Activated CD8-positive, alpha-beta T cell treated with anti-CD3 and anti-CD28 coated beads, Interleukin-2, amount 10 ng/mL, durations not matched to agents 7 days and 5 days (primary cell): ENCODE results near the gene TMEFF1. TPM values are rescaled to one million over a fixed set of nuclear protein-coding genes. Genes with fewer than 3 reads are reported as not detected.
"Not testable (repeated sequence)": the region's sequence is repeated elsewhere in the genome, so short reads cannot be mapped to it uniquely, and the experiment has no call there.

Source experiments
- ATAC-seq: fragments of 150-1000 bp; cut with Tn5 transposase; one replicate; pipeline ENCODE4 v1.10.0; 2021; ENCODE audit warnings: moderate library complexity
- CTCF ChIA-PET: fragments of 350-600 bp; sonication (Branson Sonifier 250); formaldehyde crosslinking; loops from one replicate; lab custom pipeline; 2021; ENCODE audit warnings: antibody characterized with exemption; lab: Charles Lee
- POLR2A ChIA-PET: fragments of 350-600 bp; sonication (Branson Sonifier 250); formaldehyde crosslinking; loops from one replicate; lab custom pipeline; 2021; ENCODE audit warnings: antibody characterized with exemption; lab: Charles Lee
- DNase-seq: peaks from one replicate; pipeline ENCODE4 v3.0.0-alpha.2; 2020
- H3K27ac Mint-ChIP-seq: one replicate; pipeline ENCODE4 v1.8.0; 2021; ENCODE audit warnings: mild to moderate bottlenecking, mixed read lengths
- H3K27me3 Mint-ChIP-seq: one replicate; pipeline ENCODE4 v1.8.0; 2021; ENCODE audit warnings: low read depth, mixed read lengths
- H3K36me3 Mint-ChIP-seq: one replicate; pipeline ENCODE4 v1.8.0; 2021; ENCODE audit warnings: low read depth, mixed read lengths
- H3K4me1 Mint-ChIP-seq: one replicate; pipeline ENCODE4 v1.8.0; 2021; ENCODE audit warnings: low read depth, mixed read lengths
- H3K4me3 Mint-ChIP-seq: one replicate; pipeline ENCODE4 v1.8.0; 2021; ENCODE audit warnings: mild to moderate bottlenecking, mixed read lengths
- H3K9me3 Mint-ChIP-seq: one replicate; pipeline ENCODE4 v1.8.0; 2022; ENCODE audit warnings: mixed read lengths; ENCODE audit not compliant: insufficient read depth
- total RNA-seq, 2 experiments: library from RNA; stranded (reverse); gene quantifications; one replicate each; pipeline ENCODE4 v1.2.3, GENCODE V29; 2021

The TMEFF1 gene
- total RNA-seq, 2 experiments from 2014 or later: not detected

GRCh38 chr9:100499866-100500265 is 26.9 kb downstream of the TMEFF1 start:
- H3K4me3 Mint-ChIP-seq: no peak overlapping the region

GRCh38 chr9:100505564-100506159 is 32.7 kb downstream of the TMEFF1 start:
- no peaks in the 10 kb centered on the region for H3K36me3 Mint-ChIP-seq
- no peak overlapping the region for H3K27ac Mint-ChIP-seq
- ChIA-PET CTCF (interaction anchor here (0.6 to 0.8 kb wide), 10 partner anchors 9 to 486 kb away, joined by 3 to 5 read pairs (median 3); no protein-coding TSS in a partner anchor), POLR2A (no interaction called here)
- no peak overlapping the region for H3K4me3 Mint-ChIP-seq
- H3K27me3 Mint-ChIP-seq: no peaks in the 10 kb centered on the region
- H3K4me1 Mint-ChIP-seq: no peaks in the 10 kb centered on the region
- DNase-seq: peak; percentile 71
- H3K9me3 Mint-ChIP-seq: no peaks in the 10 kb centered on the region
- ATAC-seq: no peak

More at GRCh38 chr9:100499866-100500265, 26.9 kb downstream of the TMEFF1 start:
- H3K36me3 Mint-ChIP-seq: no peaks in the 10 kb centered on the region
- DNase-seq: no peak
- no peaks in the 10 kb centered on the region for H3K4me1 Mint-ChIP-seq
- no peaks in the 10 kb centered on the region for H3K9me3 Mint-ChIP-seq
- no peak for ATAC-seq
- H3K27ac Mint-ChIP-seq: no peak overlapping the region
- POLR2A ChIA-PET: interaction anchor here (0.6 kb wide), 1 partner anchor 19 kb away, joined by 3 read pairs; no protein-coding TSS in a partner anchor
- CTCF ChIA-PET: no interaction called here
- H3K27me3 Mint-ChIP-seq: no peaks in the 10 kb centered on the region

GRCh38 chr9:100507350-100507749 is 34.4 kb downstream of the TMEFF1 start:
- CTCF ChIA-PET: interaction anchor here (0.7 kb wide), 1 partner anchor 29 kb away, joined by 3 read pairs; no protein-coding TSS in a partner anchor
- H3K4me3 Mint-ChIP-seq, H3K27ac Mint-ChIP-seq, H3K36me3 Mint-ChIP-seq, DNase-seq, H3K27me3 Mint-ChIP-seq, POLR2A ChIA-PET, H3K4me1 Mint-ChIP-seq, H3K9me3 Mint-ChIP-seq, ATAC-seq: not testable (repeated sequence)

GRCh38 chr9:100511205-100511604 is 38.3 kb downstream of the TMEFF1 start:
- Mint-ChIP-seq H3K27me3 (peaks cover 2% of the 10 kb centered on the region), H3K4me3 (no peak overlapping the region), H3K36me3 (no peaks in the 10 kb centered on the region), H3K4me1 (no peaks in the 10 kb centered on the region), H3K27ac (no peak overlapping the region), H3K9me3 (no peaks in the 10 kb centered on the region)
- ATAC-seq (no peak), DNase-seq (no peak)
- ChIA-PET POLR2A (no interaction called here), CTCF (interaction anchor here (0.7 kb wide), 1 partner anchor 73 kb away, joined by 3 read pairs; no protein-coding TSS in a partner anchor)

- H3K36me3 Mint-ChIP-seq: no peaks in the 10 kb centered on the region
- no peak overlapping the region for H3K4me3 Mint-ChIP-seq
- DNase-seq: no peak
- peaks cover 2% of the 10 kb centered on the region for H3K27me3 Mint-ChIP-seq
- H3K4me1 Mint-ChIP-seq: peaks cover 1% of the 10 kb centered on the region
- ChIA-PET CTCF (interaction anchor here (1.0 kb wide), 1 partner anchor 12 kb away, joined by 3 read pairs; no protein-coding TSS in a partner anchor), POLR2A (no interaction called here)
- no peak overlapping the region for H3K27ac Mint-ChIP-seq
- no peaks in the 10 kb centered on the region for H3K9me3 Mint-ChIP-seq
- no peak for ATAC-seq
Measured at GRCh38 chr9:100515578-100516494, 42.9 kb downstream of the TMEFF1 start.

- no peak overlapping the region for H3K4me3 Mint-ChIP-seq
- ChIA-PET POLR2A (no interaction called here), CTCF (no interaction called here)
Measured at GRCh38 chr9:100521282-100521681, 48.3 kb downstream of the TMEFF1 start.

GRCh38 chr9:100525563-100525962 is 52.6 kb downstream of the TMEFF1 start:
- DNase-seq (no peak), ATAC-seq (no peak)
- ChIA-PET POLR2A (no interaction called here), CTCF (interaction anchor here (1.1 kb wide), 1 partner anchor 20 kb away, joined by 3 read pairs; no protein-coding TSS in a partner anchor)
- Mint-ChIP-seq H3K27ac (no peak overlapping the region), H3K4me1 (peaks cover 12% of the 10 kb centered on the region), H3K9me3 (peaks cover 7% of the 10 kb centered on the region), H3K36me3 (no peaks in the 10 kb centered on the region), H3K4me3 (no peak overlapping the region), H3K27me3 (no peaks in the 10 kb centered on the region)

More at GRCh38 chr9:100521282-100521681, 48.3 kb downstream of the TMEFF1 start:
- DNase-seq (no peak), ATAC-seq (peak; percentile 27)
- peaks cover 12% of the 10 kb centered on the region for H3K4me1 Mint-ChIP-seq
- H3K27me3 Mint-ChIP-seq: no peaks in the 10 kb centered on the region
- no peak overlapping the region for H3K27ac Mint-ChIP-seq
- H3K36me3 Mint-ChIP-seq: no peaks in the 10 kb centered on the region
- H3K9me3 Mint-ChIP-seq: peaks cover 3% of the 10 kb centered on the region

- H3K9me3 Mint-ChIP-seq, H3K36me3 Mint-ChIP-seq, ATAC-seq, DNase-seq, H3K4me1 Mint-ChIP-seq, CTCF ChIA-PET, H3K27me3 Mint-ChIP-seq, H3K27ac Mint-ChIP-seq, H3K4me3 Mint-ChIP-seq, POLR2A ChIA-PET: not testable (repeated sequence)
Measured at GRCh38 chr9:100527180-100527794, 54.3 kb downstream of the TMEFF1 start.

- Mint-ChIP-seq H3K27me3 (no peaks in the 10 kb centered on the region), H3K36me3 (no peaks in the 10 kb centered on the region), H3K9me3 (no peaks in the 10 kb centered on the region), H3K4me3 (no peak overlapping the region), H3K27ac (no peak overlapping the region), H3K4me1 (no peaks in the 10 kb centered on the region)
- no peak for ATAC-seq
- ChIA-PET POLR2A (no interaction called here), CTCF (no interaction called here)
- DNase-seq: no peak
Measured at GRCh38 chr9:100534401-100534800, 61.5 kb downstream of the TMEFF1 start.

GRCh38 chr9:100540327-100540726 is 67.4 kb downstream of the TMEFF1 start:
- ChIA-PET CTCF (no interaction called here), POLR2A (no interaction called here)
- H3K4me3 Mint-ChIP-seq: no peak overlapping the region
- H3K4me1 Mint-ChIP-seq: no peaks in the 10 kb centered on the region
- DNase-seq: no peak
- no peak overlapping the region for H3K27ac Mint-ChIP-seq
- no peaks in the 10 kb centered on the region for H3K27me3 Mint-ChIP-seq
- H3K36me3 Mint-ChIP-seq: no peaks in the 10 kb centered on the region
- no peak for ATAC-seq
- H3K9me3 Mint-ChIP-seq: no peaks in the 10 kb centered on the region

- ATAC-seq: no peak
- CTCF ChIA-PET: interaction anchor here (1.3 kb wide), 1 partner anchor 10 kb away, joined by 3 read pairs; no protein-coding TSS in a partner anchor
Measured at GRCh38 chr9:100549048-100549447, 76.1 kb downstream of the TMEFF1 start.

More at GRCh38 chr9:100549048-100549447, 76.1 kb downstream of the TMEFF1 start:
- DNase-seq: no peak
- no peaks in the 10 kb centered on the region for H3K36me3 Mint-ChIP-seq
- H3K4me1 Mint-ChIP-seq: no peaks in the 10 kb centered on the region
- no peak overlapping the region for H3K27ac Mint-ChIP-seq
- no peaks in the 10 kb centered on the region for H3K9me3 Mint-ChIP-seq
- POLR2A ChIA-PET: no interaction called here
- H3K27me3 Mint-ChIP-seq: no peaks in the 10 kb centered on the region
- no peak overlapping the region for H3K4me3 Mint-ChIP-seq
